ENCODE results near the gene CCBE1. TPM values are rescaled to one million over a fixed set of nuclear protein-coding genes. Genes with fewer than 3 reads are reported as not detected.

CCBE1 gene
- polyA plus RNA-seq, 1 of the 3 experiments (the other 2 are of a cell fraction): 5.0 TPM

DNA sequence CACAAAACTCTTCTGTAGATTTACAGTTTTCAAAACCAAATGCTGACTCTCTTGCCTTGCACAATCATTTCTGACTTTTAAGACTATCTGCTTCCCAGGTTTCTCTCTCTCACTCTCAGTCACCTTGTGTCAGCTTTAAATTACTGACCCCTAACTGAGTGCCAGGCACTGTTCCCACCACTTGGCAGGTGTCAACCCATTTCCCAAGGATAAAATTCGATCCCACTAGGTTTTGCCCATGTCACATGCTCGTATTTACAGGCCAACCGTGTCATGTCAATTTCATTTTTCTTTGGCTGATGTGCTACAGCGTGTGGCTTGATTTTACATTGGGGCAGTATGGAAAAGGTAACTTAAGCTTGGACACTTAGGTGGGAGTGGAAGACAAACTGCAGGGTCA lies 312.0 kb downstream of the CCBE1 start:
- Histone ChIP-seq H4K20me1 (ENCODE audit: insufficient read depth) (no peaks in the 10 kb centered on the region), H3K36me3 (replicated peaks in 1 of 2; ENCODE audit: control insufficient read depth in 1 of 2, insufficient read depth in 2 of 2, low read length in 1 of 2) (no peaks in the 10 kb centered on the region), H3K4me3 (ENCODE audit: low read depth in 2 of 2, low read length in 1 of 2) (no peak overlapping the region), H3F3A (replicated peaks; ENCODE audit: insufficient read depth) (no peaks in the 10 kb centered on the region), H3K27me3 (ENCODE audit: insufficient read depth) (0 out of 2 replicates have a peak, but pooled peaks cover 6% of the 10 kb centered on the region), H3K4me1 (ENCODE audit: control insufficient read depth in 1 of 2, insufficient read depth in 2 of 2, low read depth in 1 of 2, low read length in 1 of 2) (no peaks in the 10 kb centered on the region; a peak in 2 of 4 replicates), H3K9ac (no peak overlapping the region), H3K9me2 (no peaks in the 10 kb centered on the region), H3K9me3 (no peaks in the 10 kb centered on the region), H3K4me2 (no peak overlapping the region), H3K79me2 (ENCODE audit: insufficient read depth) (no peaks in the 10 kb centered on the region), H3K27ac (ENCODE audit: low read depth in 2 of 2, low read length in 1 of 2) (no peak overlapping the region), H2AFZ (ENCODE audit: low read depth) (no peak overlapping the region)
- POLR2A ChIA-PET: no interaction called here
- CTCF ChIA-PET: interaction anchor here (1.9 kb wide), 1 partner anchor 17 kb away, joined by 7 read pairs; no protein-coding TSS in a partner anchor
- WGBS (ENCODE audit: low lambda C conversion rate): 60% methylated on average over 4 of the region's 4 CpGs
- TF ChIP-seq MEF2A (IDR thresholded peaks at IDR 0.05; ENCODE audit: borderline replicate concordance, low read depth): no peak
- TF ChIP-seq, protein P1, sequence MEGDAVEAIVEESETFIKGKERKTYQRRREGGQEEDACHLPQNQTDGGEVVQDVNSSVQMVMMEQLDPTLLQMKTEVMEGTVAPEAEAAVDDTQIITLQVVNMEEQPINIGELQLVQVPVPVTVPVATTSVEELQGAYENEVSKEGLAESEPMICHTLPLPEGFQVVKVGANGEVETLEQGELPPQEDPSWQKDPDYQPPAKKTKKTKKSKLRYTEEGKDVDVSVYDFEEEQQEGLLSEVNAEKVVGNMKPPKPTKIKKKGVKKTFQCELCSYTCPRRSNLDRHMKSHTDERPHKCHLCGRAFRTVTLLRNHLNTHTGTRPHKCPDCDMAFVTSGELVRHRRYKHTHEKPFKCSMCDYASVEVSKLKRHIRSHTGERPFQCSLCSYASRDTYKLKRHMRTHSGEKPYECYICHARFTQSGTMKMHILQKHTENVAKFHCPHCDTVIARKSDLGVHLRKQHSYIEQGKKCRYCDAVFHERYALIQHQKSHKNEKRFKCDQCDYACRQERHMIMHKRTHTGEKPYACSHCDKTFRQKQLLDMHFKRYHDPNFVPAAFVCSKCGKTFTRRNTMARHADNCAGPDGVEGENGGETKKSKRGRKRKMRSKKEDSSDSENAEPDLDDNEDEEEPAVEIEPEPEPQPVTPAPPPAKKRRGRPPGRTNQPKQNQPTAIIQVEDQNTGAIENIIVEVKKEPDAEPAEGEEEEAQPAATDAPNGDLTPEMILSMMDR (IDR thresholded peaks at IDR 0.05): no peak
- TF ChIP-seq TAF1 (IDR thresholded peaks at IDR 0.05; ENCODE audit: borderline replicate concordance, low read depth, low read length): no peak
- TF ChIP-seq SIN3A (IDR thresholded peaks at IDR 0.05; ENCODE audit: borderline replicate concordance, low read depth, low read length): no peak
- no peak for TF ChIP-seq RXRA (IDR thresholded peaks at IDR 0.05; ENCODE audit: borderline replicate concordance, low read depth)
- TF ChIP-seq, protein P2, sequence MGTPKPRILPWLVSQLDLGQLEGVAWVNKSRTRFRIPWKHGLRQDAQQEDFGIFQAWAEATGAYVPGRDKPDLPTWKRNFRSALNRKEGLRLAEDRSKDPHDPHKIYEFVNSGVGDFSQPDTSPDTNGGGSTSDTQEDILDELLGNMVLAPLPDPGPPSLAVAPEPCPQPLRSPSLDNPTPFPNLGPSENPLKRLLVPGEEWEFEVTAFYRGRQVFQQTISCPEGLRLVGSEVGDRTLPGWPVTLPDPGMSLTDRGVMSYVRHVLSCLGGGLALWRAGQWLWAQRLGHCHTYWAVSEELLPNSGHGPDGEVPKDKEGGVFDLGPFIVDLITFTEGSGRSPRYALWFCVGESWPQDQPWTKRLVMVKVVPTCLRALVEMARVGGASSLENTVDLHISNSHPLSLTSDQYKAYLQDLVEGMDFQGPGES (IDR thresholded peaks at IDR 0.05; ENCODE audit: low read depth, low read length): no peak
- TF ChIP-seq, protein P3, sequence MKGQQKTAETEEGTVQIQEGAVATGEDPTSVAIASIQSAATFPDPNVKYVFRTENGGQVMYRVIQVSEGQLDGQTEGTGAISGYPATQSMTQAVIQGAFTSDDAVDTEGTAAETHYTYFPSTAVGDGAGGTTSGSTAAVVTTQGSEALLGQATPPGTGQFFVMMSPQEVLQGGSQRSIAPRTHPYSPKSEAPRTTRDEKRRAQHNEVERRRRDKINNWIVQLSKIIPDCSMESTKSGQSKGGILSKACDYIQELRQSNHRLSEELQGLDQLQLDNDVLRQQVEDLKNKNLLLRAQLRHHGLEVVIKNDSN (IDR thresholded peaks at IDR 0.05; ENCODE audit: borderline replicate concordance, low read depth): no peak
- no peak for TF ChIP-seq NRF1 (IDR thresholded peaks at IDR 0.05; ENCODE audit: low read depth, low read length)
- TF ChIP-seq JUND (IDR thresholded peaks at IDR 0.05): no peak
- no peak for TF ChIP-seq FOXJ3 (CRISPR knock-in tag; IDR thresholded peaks at IDR 0.05)
- TF ChIP-seq, protein P4, sequence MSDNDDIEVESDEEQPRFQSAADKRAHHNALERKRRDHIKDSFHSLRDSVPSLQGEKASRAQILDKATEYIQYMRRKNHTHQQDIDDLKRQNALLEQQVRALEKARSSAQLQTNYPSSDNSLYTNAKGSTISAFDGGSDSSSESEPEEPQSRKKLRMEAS (IDR thresholded peaks at IDR 0.05; ENCODE audit: low read depth): no peak
- TF ChIP-seq POLR2AphosphoS5 (IDR thresholded peaks at IDR 0.05; ENCODE audit: low read depth, low read length): no peak
- DNase-seq: no peak

GRCh38 chr18:59383851-59384250 lies 313.4 kb downstream of the CCBE1 start:
- no peaks in the 10 kb centered on the region for H3F3A ChIP-seq (replicated peaks; ENCODE audit: insufficient read depth)
- H3K9ac ChIP-seq: no peak overlapping the region
- ChIA-PET POLR2A (no interaction called here), CTCF (interaction anchor here (1.2 to 1.9 kb wide), 3 partner anchors 12 to 76 kb away, joined by 3 to 7 read pairs (median 3); no protein-coding TSS in a partner anchor)
- H2AFZ ChIP-seq (ENCODE audit: low read depth): no peak overlapping the region
- no peak overlapping the region for H3K4me3 ChIP-seq (ENCODE audit: low read depth in 2 of 2, low read length in 1 of 2)
- no peak for TF ChIP-seq RAD21 (IDR thresholded peaks at IDR 0.05; ENCODE audit: low read length)
- TF ChIP-seq RFX5 (IDR thresholded peaks at IDR 0.05; ENCODE audit: low read length): no peak
- TF ChIP-seq TAF1 (IDR thresholded peaks at IDR 0.05; ENCODE audit: borderline replicate concordance, low read depth, low read length): no peak
- no peak for TF ChIP-seq ELF1 (IDR thresholded peaks at IDR 0.05)
- no peak for TF ChIP-seq JUND (IDR thresholded peaks at IDR 0.05)
- no peak for TF ChIP-seq FOXM1 (IDR thresholded peaks at IDR 0.05; ENCODE audit: low read depth)
- H3K4me2 ChIP-seq: no peak overlapping the region
- H3K36me3 ChIP-seq (replicated peaks in 1 of 2; ENCODE audit: control insufficient read depth in 1 of 2, insufficient read depth in 2 of 2, low read length in 1 of 2): no peaks in the 10 kb centered on the region
- H3K4me1 ChIP-seq (ENCODE audit: control insufficient read depth in 1 of 2, insufficient read depth in 2 of 2, low read depth in 1 of 2, low read length in 1 of 2): no peaks in the 10 kb centered on the region; a peak in 2 of 4 replicates
- no peak for DNase-seq
- H3K9me2 ChIP-seq: no peaks in the 10 kb centered on the region
- H3K9me3 ChIP-seq: no peaks in the 10 kb centered on the region
- WGBS (ENCODE audit: low lambda C conversion rate): 68% methylated on average over 6 of the region's 6 CpGs
- H4K20me1 ChIP-seq (ENCODE audit: insufficient read depth): no peaks in the 10 kb centered on the region
- H3K27me3 ChIP-seq (ENCODE audit: insufficient read depth): peaks cover 6% of the 10 kb centered on the region; the same call in 1 of the 2 replicates
- no peaks in the 10 kb centered on the region for H3K79me2 ChIP-seq (ENCODE audit: insufficient read depth)
- no peak overlapping the region for H3K27ac ChIP-seq (ENCODE audit: low read depth in 2 of 2, low read length in 1 of 2)
